Activated CD4-positive, CD25-positive, alpha-beta regulatory T cell treated with anti-CD3 and anti-CD28 coated beads, Interleukin-2, amount 50 U/mL, for 16 hours (primary cell): ENCODE data around the gene CHRNA1.
A peak's percentile ranks its signal among the peaks of the same experiment; 100 is the strongest.

Experiments
- DNase-seq: peaks from one replicate; pipeline ENCODE4 v3.0.0-alpha.2; 2020; ENCODE audit warnings: low read depth, low spot score

The CHRNA1 gene

GRCh38 chr2:174784316-174784715 lies 20.0 kb upstream of the CHRNA1 start:
- no peak for DNase-seq

GRCh38 chr2:174781996-174782395 lies 17.7 kb upstream of the CHRNA1 start:
- DNase-seq, result no peak

GRCh38 chr2:174781298-174781697 lies 17.0 kb upstream of the CHRNA1 start:
- DNase-seq, result no peak

GRCh38 chr2:174780856-174781255 lies 16.6 kb upstream of the CHRNA1 start:
- DNase-seq, result no peak

- no peak for DNase-seq
Measured at GRCh38 chr2:174780191-174780840, 16.0 kb upstream of the CHRNA1 start.

GRCh38 chr2:174779361-174779928 lies 15.2 kb upstream of the CHRNA1 start:
- DNase-seq, result no peak

- DNase-seq, result peak; percentile 10
Measured at GRCh38 chr2:174778085-174778981, 14.1 kb upstream of the CHRNA1 start.

GRCh38 chr2:174777347-174778084 lies 13.2 kb upstream of the CHRNA1 start:
- no peak for DNase-seq

GRCh38 chr2:174776675-174777074 lies 12.4 kb upstream of the CHRNA1 start:
- DNase-seq, result no peak

- DNase-seq, result no peak
Measured at GRCh38 chr2:174776223-174776622, 12.0 kb upstream of the CHRNA1 start.

GRCh38 chr2:174775571-174775980 lies 11.3 kb upstream of the CHRNA1 start:
- DNase-seq, result no peak

GRCh38 chr2:174774886-174775285 lies 10.6 kb upstream of the CHRNA1 start:
- DNase-seq, result no peak

- DNase-seq, result no peak
Measured at GRCh38 chr2:174773215-174773614, 8.9 kb upstream of the CHRNA1 start.

- no peak for DNase-seq
Measured at GRCh38 chr2:174772472-174772801, 8.2 kb upstream of the CHRNA1 start.

GRCh38 chr2:174771631-174772471 lies 7.6 kb upstream of the CHRNA1 start:
- DNase-seq, result no peak

GRCh38 chr2:174771136-174771535 lies 6.9 kb upstream of the CHRNA1 start:
- no peak for DNase-seq

- no peak for DNase-seq
Measured at GRCh38 chr2:174768557-174768956, 4.3 kb upstream of the CHRNA1 start.

GRCh38 chr2:174766271-174766670 lies 2.0 kb upstream of the CHRNA1 start:
- DNase-seq, result no peak

- DNase-seq, result no peak
Measured at GRCh38 chr2:174765576-174765975, 1.3 kb upstream of the CHRNA1 start.

- DNase-seq, result no peak
Measured at GRCh38 chr2:174763780-174764179, 492 bp downstream of the CHRNA1 start.

GRCh38 chr2:174762464-174762863 lies 1.8 kb downstream of the CHRNA1 start:
- no peak for DNase-seq
